DOHH2 (cell line): ENCODE measurements around the gene LYPD4.
A peak's percentile ranks its signal among the peaks of the same experiment; 100 is the strongest.

Experiments
- H3F3A ChIP-seq: fragments of 200-600 bp; sonication (generic), shearing (Covaris generic); 2 replicates; pipeline ENCODE4 v1.6.0; 2016; ENCODE audit warnings: antibody characterized with exemption, mild to moderate bottlenecking; ENCODE audit not compliant: control insufficient read depth, insufficient read depth
- H3K27ac ChIP-seq: fragments of 200-600 bp; sonication (generic); 2 replicates; pipeline ENCODE4 v1.5.1; 2014; ENCODE audit warnings: low read depth, mild to moderate bottlenecking, low read length, moderate library complexity
- H3K27me3 ChIP-seq: fragments of 200-600 bp; sonication (generic); 2 replicates; pipeline ENCODE4 v1.6.1; 2014; ENCODE audit warnings: mild to moderate bottlenecking, low read length, mixed read lengths; ENCODE audit not compliant: control insufficient read depth
- H3K36me3 ChIP-seq: fragments of 200-600 bp; sonication (generic); 2 replicates; pipeline ENCODE4 v1.6.1; 2014; ENCODE audit warnings: mild to moderate bottlenecking, low read length, moderate library complexity, mixed read lengths; ENCODE audit not compliant: control insufficient read depth
- H3K4me1 ChIP-seq: fragments of 200-600 bp; sonication (generic); 2 replicates; pipeline ENCODE4 v1.6.1; 2014; ENCODE audit warnings: mild to moderate bottlenecking, low read length, mixed read lengths; ENCODE audit not compliant: control insufficient read depth
- H3K4me2 ChIP-seq: fragments of 200-600 bp; sonication (generic); 2 replicates; pipeline ENCODE4 v1.6.0; 2014; ENCODE audit warnings: mild to moderate bottlenecking, low read length, moderate library complexity
- H3K4me3 ChIP-seq: fragments of 200-600 bp; sonication (generic); 2 replicates; pipeline ENCODE4 v1.5.1; 2014; ENCODE audit warnings: mild to moderate bottlenecking, low read length, mixed read lengths
- H3K79me2 ChIP-seq: fragments of 200-600 bp; sonication (generic); 2 replicates; pipeline ENCODE4 v1.6.1; 2014; ENCODE audit warnings: mild to moderate bottlenecking, low read length, mixed read lengths; ENCODE audit not compliant: control insufficient read depth
- H3K9me2 ChIP-seq: fragments of 200-600 bp; sonication (generic); replicated peaks from 2 replicates; pipeline ENCODE4 v1.6.1; 2014; ENCODE audit warnings: mild to moderate bottlenecking, low read length, mixed read lengths; ENCODE audit not compliant: control insufficient read depth
- H3K9me3 ChIP-seq: fragments of 200-600 bp; sonication (generic); 2 replicates; pipeline ENCODE4 v1.6.1; 2014; ENCODE audit warnings: antibody characterized with exemption, low read length, mixed read lengths; ENCODE audit not compliant: control insufficient read depth, insufficient read depth
- H4K20me1 ChIP-seq: fragments of 200-600 bp; sonication (generic); 2 replicates; pipeline ENCODE4 v1.6.0; 2014; ENCODE audit warnings: low read depth, mild to moderate bottlenecking, antibody characterized with exemption, low read length, moderate library complexity; ENCODE audit not compliant: control insufficient read depth, insufficient read depth
- EZH2phosphoT487 ChIP-seq: fragments of 200-600 bp; sonication (generic); IDR thresholded peaks from 2 replicates; pipeline ENCODE4 v1.6.1; 2017; ENCODE audit warnings: borderline replicate concordance, mild to moderate bottlenecking, antibody characterized with exemption, low read length, moderate library complexity, mixed read lengths
- TF ChIP-seq, protein P1 (sequence below): fragments of 200-600 bp; sonication (generic); IDR thresholded peaks from one replicate; pipeline ENCODE4 v1.5.1; 2014; ENCODE audit warnings: antibody characterized with exemption, mild to moderate bottlenecking, low read depth, low read length; ENCODE audit not compliant: poor library complexity, severe bottlenecking

The LYPD4 gene

DNA sequence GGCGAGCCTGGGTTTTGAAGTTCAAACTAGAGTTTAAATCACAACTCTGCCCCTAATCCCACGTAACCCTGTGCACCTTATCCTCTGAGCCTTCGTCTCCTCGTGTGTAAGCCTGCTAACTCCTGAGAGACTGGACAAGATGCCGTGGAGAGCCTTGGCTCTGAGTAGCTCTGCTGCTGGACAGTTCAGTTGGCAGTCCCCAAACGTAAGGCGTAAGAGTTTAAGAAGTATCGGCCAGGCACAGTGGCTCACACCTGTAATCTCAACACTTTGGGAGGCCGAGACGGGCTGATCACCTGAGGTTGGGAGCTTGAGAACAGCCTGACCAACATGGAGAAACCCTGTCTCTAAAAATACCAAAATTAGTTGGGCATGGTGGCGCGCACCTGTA, 27.9 kb upstream of the LYPD4 start:
- Histone ChIP-seq H3K4me2 (peak overlapping the region; percentile 42), H3F3A (peaks cover 83% of the 10 kb centered on the region), H3K9me2 (no peaks in the 10 kb centered on the region), H3K4me3 (peak overlapping the region; percentile 1; the same call in 1 of the 2 replicates), H4K20me1 (0 out of 2 replicates have a peak, but pooled peaks cover 5% of the 10 kb centered on the region), H3K79me2 (peaks cover 21% of the 10 kb centered on the region), H3K4me1 (peaks cover 93% of the 10 kb centered on the region), H3K27ac (peak overlapping the region; percentile 99), H3K36me3 (peaks cover 65% of the 10 kb centered on the region), H3K9me3 (no peaks in the 10 kb centered on the region), H3K27me3 (no peaks in the 10 kb centered on the region)
- TF ChIP-seq EZH2phosphoT487: no peak
- TF ChIP-seq, protein P1, sequence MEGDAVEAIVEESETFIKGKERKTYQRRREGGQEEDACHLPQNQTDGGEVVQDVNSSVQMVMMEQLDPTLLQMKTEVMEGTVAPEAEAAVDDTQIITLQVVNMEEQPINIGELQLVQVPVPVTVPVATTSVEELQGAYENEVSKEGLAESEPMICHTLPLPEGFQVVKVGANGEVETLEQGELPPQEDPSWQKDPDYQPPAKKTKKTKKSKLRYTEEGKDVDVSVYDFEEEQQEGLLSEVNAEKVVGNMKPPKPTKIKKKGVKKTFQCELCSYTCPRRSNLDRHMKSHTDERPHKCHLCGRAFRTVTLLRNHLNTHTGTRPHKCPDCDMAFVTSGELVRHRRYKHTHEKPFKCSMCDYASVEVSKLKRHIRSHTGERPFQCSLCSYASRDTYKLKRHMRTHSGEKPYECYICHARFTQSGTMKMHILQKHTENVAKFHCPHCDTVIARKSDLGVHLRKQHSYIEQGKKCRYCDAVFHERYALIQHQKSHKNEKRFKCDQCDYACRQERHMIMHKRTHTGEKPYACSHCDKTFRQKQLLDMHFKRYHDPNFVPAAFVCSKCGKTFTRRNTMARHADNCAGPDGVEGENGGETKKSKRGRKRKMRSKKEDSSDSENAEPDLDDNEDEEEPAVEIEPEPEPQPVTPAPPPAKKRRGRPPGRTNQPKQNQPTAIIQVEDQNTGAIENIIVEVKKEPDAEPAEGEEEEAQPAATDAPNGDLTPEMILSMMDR: no peak

- Histone ChIP-seq H3K4me3 (peak overlapping the region; percentile 1; the same call in 1 of the 2 replicates), H3K4me1 (peaks cover 98% of the 10 kb centered on the region), H3K4me2 (peak overlapping the region; percentile 42), H3K27ac (peak overlapping the region; percentile 99), H3K9me3 (no peaks in the 10 kb centered on the region), H4K20me1 (0 out of 2 replicates have a peak, but pooled peaks cover 5% of the 10 kb centered on the region), H3F3A (peaks cover 86% of the 10 kb centered on the region), H3K27me3 (no peaks in the 10 kb centered on the region), H3K9me2 (no peaks in the 10 kb centered on the region), H3K36me3 (peaks cover 68% of the 10 kb centered on the region), H3K79me2 (peaks cover 24% of the 10 kb centered on the region)
- TF ChIP-seq, protein P1: no peak
- TF ChIP-seq EZH2phosphoT487: no peak
Observed at GRCh38 chr19:41871573-41872383, 27.3 kb upstream of the LYPD4 start.

- Histone ChIP-seq H3K27me3 (no peaks in the 10 kb centered on the region), H3K4me1 (peaks cover 96% of the 10 kb centered on the region), H3F3A (peaks cover 79% of the 10 kb centered on the region), H3K4me3 (peak overlapping the region; percentile 28; the same call in 1 of the 2 replicates), H3K27ac (peak overlapping the region; percentile 99), H3K9me2 (no peaks in the 10 kb centered on the region), H3K36me3 (peaks cover 74% of the 10 kb centered on the region), H3K4me2 (peak overlapping the region; percentile 59), H3K9me3 (no peaks in the 10 kb centered on the region), H4K20me1 (0 out of 2 replicates have a peak, but pooled peaks cover 5% of the 10 kb centered on the region), H3K79me2 (peaks cover 35% of the 10 kb centered on the region)
- no peak for TF ChIP-seq EZH2phosphoT487
Observed at GRCh38 chr19:41870401-41870873, 26.0 kb upstream of the LYPD4 start.

DNA sequence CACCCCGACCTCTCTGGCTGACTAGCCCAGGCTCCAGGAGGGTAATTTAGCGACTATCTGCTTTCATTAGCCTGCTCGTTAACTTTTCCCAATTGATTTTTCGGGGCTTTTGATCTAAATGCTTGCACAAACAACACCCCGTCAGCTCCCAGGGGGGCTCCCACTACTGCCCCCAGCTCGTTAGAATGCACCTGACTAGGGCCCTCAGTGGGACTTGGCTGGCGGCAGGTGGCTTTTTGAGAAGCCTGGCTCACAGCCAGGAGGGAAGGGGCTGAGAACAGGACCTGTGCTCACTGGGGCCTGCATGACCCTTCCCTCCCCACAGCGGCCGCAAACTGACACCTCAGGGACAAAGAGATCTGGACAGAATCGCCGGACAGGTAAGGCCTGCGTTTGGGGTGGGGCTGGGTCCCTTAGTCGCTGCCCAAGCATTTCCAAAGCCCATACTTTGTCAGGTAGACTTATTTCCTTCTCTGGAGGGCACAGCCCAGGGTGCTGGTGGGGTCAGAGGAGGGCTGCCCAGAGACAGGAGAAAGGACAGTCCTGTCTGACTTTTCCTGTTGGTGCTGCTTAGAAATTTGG, 25.0 kb upstream of the LYPD4 start:
- Histone ChIP-seq H3F3A (peaks cover 83% of the 10 kb centered on the region), H3K79me2 (peaks cover 44% of the 10 kb centered on the region)

More for the DNA sequence above, 25.0 kb upstream of the LYPD4 start:
- Histone ChIP-seq H4K20me1 (peaks cover 8% of the 10 kb centered on the region; the same call in 1 of the 2 replicates), H3K9me2 (no peaks in the 10 kb centered on the region), H3K4me3 (peak overlapping the region; percentile 29; the same call in 1 of the 2 replicates), H3K9me3 (no peaks in the 10 kb centered on the region), H3K4me1 (peaks cover 98% of the 10 kb centered on the region), H3K36me3 (peaks cover 84% of the 10 kb centered on the region), H3K4me2 (peak overlapping the region; percentile 59), H3K27ac (peak overlapping the region; percentile 99), H3K27me3 (no peaks in the 10 kb centered on the region)
- TF ChIP-seq EZH2phosphoT487: no peak
- TF ChIP-seq, protein P1: no peak
